Activated CD8-positive, alpha-beta memory T cell treated with anti-CD3 and anti-CD28 coated beads, Interleukin-2, amount 50 U/mL, for 48 hours (primary cell): ENCODE measurements around the gene LMBR1.

ENCODE experiments used
- DNase-seq: peaks from one replicate; pipeline ENCODE4 v3.0.0-alpha.2; 2020

The LMBR1 gene

DNA sequence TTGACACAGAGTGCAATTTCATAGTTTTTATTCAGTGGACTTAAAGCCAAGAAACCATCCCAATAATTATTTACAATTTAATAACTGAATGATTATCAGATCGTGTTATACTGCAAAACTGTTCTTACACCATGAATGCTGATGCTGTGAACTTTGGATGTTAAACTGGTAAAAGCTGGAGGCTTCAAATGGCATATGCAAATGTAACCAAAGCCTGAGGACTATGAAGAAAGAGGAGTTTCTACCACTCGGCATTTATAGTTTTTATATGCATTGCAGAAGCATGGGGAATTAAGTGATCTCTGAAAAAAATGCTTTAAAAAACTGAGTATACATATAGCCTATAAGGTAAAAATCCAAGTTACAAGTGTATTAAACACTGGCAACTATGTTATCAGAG is 210.1 kb downstream of the LMBR1 start:
- DNase-seq, result no peak

DNA sequence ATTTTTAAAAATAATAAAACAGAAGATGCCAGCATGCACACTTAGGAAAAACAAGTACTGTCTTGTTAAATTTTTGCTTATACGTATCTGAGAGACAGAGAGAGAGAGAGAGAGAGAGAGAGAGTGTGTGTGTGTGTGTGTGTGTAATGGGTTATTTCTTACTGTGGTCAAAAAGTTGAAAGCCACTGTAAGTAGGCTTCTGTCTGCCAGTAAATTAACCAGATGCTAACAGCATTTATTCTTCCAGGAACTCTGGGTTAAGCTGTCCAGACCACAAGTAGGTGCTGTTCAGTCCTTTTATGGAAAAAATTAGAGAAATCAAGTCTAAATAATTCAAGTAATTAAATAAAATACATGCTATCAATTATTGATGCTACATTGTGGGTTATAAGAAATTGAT is 212.7 kb downstream of the LMBR1 start:
- no peak for DNase-seq

DNA sequence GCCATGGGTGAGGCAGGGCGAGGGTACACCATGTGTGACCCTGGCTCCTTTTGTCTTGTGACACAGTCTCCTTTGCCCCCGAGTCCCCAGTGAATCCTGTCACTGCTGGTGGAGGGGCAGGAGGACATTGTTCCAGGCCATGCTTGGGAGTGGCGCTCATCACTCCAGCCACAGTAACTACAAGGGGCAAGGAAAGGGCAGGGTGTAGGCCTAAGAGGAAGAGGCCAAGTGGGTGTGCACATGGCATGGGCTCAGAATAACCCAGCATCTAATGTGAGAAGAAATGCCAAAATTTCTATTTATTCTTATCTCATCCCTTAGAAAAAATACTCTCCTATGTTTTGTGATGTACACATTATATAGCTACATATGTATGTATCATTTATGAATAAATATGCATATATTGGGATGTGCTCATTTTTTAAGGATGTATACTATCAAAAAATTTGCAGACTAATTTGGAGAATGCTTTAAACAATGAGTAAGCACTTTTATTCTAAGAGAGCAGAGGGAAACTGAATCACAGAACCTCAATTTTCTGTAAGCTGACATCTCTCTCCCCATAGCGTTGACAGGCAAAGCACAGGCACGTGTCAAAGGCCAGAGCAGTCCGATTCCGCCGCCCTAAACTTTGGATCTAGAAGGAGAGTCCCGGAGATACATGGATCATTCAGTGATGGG is 215.5 kb downstream of the LMBR1 start:
- no peak for DNase-seq

DNA sequence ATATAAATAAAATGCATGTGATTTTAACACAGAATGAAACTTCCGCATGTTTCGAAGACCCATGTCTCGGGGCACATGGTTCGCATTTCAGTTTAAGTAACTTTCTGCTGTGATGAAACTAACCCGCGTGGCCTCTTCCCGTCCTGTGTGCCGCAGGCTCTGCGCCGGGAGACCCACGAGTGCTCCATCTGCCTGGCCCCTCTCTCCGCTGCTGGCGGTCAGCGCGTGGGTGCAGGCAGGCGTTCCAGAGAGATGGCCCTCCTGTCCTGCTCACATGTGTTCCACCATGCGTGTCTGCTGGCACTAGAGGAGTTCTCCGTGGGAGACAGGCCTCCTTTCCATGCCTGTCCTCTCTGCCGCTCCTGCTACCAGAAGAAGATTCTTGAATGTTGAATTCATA is 216.7 kb downstream of the LMBR1 start:
- no peak for DNase-seq

DNA sequence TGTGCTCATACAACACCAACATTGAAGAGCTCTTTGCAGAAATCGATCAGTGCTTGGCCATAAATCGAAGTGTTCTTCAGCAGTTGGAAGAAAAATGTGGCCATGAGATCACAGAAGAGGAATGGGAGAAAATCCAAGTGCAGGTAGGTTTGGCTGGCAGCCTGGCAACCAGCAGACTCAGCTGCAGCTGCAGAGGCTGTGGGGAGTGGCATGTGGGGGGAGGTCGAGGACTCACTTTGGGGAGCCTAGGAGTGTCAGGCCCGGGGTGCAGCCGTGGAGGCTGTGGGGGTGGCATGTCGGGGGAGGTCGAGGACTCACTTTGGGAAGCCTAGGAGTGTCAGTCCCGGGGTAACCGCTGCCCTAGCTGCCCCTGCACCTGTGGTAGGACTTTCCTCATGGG is 217.3 kb downstream of the LMBR1 start:
- DNase-seq, result no peak

DNA sequence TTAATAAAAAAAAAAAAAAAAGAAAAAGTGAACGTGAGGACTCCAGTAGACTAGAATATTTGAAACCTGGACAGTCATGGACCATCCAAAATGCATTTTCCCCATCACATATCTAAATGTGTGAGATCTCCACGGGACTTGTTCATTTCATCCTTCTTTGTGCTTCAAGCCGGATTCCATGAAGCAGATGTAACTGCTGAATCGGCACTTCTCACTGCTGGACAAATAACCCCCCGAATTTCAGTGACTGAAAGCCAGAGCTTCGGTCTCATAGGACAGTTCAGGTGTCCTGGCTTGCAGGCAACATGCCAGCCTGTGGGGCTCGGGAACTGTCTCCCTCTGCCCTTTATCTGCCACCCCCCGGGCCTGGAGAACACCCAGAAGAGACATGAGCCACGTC is 219.1 kb downstream of the LMBR1 start:
- no peak for DNase-seq

DNA sequence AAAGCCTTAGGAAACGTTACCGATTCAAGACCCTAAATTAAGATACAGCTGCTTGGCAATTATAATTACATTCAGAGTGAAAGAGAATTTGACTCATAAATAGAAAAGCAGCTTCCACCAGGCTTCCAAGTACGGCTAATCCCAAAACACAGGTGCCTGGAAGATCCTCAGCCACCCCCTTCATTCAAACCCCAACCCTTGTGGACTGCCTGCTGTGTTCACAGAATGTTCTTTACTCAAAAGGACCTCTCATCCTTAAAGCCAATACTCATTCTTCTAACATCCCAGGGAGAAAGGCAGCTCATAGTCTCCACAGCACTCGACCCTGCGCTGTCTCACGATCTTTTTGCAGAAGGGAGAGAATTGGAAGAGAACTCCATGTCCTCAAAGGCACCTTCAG is 219.5 kb downstream of the LMBR1 start:
- DNase-seq, result no peak

DNA sequence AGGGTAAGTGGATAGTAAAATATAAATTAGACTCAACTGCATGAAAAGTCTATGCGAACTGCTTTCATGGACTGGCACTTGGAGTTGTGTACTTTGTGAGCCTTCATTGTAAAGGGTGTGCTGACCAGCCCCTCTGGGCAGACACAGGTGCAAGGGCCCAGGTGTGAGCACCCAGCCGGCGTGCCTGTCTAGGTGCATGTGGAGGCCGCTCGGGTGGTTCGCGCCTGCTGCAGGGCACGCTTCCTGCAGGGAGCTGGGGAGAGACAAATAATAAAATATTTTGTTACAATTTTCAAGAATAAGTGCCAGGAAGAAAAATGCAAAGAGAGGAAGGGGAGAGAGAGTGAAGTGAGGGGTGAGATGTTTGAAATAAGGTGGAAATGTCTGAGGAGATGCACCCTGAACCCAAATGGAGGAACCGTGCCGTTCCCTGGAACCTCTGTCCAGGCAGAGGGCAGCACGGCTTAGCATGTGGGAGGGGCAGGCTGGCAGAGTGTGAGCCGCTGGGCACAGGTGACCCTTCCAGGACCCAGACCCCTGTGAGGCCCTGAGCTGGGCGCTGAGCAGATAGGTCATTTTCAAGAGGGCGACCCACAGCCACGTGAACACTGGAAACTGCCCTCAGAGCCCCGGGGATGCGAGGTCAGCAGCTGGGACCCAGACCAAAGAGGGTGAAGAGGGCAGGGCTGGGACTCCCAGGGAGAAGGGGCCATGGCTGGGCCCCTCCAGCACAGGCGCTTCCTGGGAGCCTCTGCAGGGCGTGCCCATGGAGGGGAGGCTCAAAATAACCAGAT is 223.8 kb downstream of the LMBR1 start:
- no peak for DNase-seq

DNA sequence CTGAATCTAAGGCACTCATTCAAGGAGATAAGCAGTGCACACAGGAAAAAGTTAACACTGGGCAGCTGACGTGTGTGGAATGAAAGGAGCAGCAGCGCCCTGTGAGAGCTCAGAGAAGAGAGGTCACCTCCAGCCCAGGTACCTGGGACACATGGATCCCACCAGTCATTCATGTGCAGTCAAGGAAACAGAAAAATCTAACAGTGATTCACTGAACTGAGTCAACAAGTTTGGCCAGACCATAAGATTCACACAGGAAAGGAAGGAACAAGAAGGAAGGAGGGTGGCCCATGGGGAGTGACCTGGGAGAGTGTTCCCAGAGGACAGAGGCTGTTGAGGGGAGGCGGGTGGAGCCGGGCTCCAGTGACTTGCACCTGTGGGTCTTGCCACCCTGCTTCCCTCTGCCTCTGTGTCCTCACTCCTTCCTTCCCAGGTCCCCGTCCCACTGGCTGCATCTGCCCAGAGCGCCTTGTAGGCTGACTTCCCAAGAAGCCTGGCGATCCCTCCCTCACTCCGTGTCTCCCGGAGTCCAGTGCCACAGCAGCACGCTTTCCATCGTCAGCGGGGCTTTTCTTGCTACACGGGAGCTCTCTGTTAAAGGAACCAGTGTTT is 224.7 kb downstream of the LMBR1 start:
- no peak for DNase-seq

DNA sequence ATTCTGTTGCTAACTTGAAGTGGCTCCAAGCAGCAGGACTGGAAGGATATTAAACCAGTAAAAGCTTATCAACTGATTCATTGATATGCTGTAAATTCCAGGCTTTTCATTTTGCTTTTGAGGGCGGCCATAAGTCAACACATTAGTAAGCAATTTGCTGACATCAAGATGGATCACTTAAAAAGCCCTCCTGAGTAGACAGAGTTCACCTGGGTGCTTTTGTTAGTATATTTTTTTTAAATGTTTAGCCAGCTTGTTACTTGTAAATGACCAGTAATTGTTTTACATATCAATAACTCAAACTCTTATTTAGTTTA is 225.9 kb downstream of the LMBR1 start:
- no peak for DNase-seq

DNA sequence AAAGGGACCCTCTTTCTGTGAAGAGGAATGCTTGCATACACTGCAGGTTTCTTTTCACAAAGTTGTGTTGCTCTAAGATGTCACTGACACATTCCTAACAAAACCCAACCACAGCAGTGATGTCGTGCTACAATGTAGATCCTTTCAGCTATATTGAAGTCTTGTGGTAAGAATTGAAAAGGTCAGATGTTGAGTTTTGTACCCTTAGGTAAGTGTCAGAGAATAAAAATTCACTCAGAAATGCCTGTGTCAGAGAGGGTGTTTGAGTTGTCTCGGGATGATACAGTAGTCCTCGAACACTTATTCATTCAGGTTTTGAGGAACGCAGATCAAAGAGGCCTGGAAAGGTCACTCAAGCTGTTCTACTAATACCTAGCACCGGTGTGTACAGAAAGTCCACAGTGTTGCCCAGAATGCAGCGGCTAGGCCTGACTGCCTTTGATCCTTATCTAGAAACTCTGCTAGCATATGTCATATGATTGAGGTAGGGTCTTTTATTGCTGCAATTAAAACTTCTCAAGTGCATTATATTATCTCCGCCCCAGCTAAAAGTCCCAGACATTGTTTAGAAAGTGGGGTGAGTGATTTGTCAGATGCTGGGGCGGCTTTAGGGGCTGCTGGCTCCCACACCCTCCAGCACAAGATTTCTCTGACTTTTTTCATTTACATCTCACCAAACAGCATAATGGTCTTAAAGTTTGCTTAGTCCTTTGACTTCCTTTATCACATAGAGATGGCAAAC is 226.4 kb downstream of the LMBR1 start:
- DNase-seq, result no peak

DNA sequence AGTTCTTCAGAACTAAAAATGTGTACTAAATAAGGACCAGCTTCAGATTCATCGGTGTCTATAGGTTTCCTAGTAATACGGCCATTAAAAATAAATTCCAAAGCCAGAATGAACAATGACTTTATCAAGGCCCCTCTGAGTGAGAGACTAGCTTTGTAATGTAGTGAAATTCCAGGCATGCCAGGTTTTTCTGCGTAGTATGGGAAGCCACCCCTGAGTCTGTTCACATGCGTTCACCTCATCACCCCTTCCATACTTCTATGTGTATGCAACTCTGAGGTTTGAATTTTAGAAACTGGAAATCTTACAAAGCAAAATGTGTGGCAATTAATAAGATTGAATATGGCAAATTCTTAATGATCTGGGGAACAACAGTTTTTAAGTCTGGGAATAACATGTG is 227.9 kb downstream of the LMBR1 start:
- DNase-seq, result no peak

DNA sequence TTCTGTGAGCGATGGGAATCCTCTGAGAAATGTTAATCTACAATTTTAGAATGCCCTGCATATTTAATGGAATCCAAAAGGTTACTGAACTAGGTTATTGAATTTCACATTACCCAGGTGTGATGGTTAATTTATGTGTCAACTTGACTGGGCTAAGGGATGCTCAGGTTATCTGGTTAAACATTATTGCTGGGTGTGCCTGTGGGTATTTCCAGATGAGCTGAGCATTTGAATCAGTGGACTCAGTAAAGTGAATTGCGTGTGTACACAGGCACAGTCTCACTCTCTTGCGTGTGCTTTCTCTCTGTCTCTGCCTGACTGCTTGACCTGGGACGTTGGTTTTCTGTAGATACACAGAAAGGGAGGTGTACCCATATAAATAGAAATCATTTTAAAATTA is 230.7 kb downstream of the LMBR1 start:
- DNase-seq, result no peak

DNA sequence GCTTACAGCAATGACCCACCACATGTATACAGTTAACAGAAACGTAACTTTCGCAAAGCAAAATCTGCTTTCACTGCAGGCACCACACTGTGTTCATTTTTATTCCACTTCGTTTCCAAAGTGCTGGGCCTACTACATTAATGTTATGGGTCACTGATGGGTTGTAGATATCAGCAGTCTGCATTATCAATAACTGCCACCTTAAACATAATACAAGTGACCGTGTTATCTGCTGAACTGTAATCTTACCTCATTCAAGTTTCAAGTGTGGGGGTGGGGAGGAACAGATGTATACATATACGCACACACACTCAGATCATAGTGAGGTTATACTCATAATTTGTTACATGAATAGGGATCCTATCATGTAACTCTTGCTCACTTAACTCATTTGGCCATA is 231.3 kb downstream of the LMBR1 start:
- DNase-seq, result no peak

DNA sequence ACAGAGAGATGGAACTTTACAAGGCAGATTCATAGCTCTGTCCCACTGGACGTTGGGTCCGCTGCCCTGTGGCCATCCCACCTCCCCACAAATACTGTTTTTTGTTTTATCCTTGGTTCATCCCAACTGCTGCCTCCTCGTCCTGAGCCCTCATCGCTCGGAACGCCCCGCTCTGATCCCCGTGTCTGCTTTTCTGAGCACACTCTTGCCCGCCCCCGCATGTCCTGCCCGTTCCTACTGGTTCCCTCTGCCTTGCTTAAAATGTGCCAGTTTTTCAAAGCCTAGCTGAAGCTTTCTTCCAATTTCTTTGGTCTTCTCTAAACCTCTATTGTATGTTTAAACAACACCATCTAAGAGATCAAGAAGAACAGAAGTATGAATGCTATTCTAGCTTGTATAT is 233.0 kb downstream of the LMBR1 start:
- DNase-seq, result no peak

DNA sequence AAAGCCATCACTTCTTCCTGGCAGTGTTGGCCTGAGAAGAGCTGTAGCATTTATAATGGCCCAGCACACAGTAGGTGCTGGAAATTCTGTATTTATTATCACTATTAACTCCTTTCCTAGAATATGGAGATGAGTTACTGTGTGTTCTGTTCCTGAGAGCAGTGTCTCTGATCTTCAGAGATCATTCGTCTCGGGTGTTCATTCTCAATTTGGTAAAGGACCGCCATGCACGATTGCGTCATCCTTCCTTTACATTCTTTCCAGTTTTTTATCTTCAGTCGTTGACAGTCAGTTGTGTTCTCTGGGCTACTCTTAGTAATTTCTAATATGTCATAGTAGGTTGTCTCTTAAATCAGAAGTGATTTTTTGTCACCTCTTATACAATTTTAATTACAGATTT is 233.8 kb downstream of the LMBR1 start:
- DNase-seq, result no peak

DNA sequence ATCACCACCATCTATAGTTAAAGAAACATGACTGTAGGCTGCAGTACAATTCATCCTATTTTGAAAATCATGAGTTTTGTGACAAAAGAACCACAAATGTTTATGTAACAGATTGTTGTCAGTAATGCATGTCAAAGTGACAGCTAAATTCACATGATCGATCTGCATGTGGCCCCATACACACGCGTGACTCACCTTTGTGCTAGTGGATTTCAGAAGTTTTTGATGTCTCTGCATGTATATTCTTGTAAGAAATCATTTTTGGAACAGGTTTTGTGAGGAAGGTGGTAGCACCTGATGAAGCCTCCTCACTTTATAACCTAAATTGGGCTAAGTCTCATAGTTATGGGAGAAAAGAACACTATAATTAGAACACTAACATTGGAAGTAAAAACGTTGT is 235.3 kb downstream of the LMBR1 start:
- DNase-seq, result no peak

DNA sequence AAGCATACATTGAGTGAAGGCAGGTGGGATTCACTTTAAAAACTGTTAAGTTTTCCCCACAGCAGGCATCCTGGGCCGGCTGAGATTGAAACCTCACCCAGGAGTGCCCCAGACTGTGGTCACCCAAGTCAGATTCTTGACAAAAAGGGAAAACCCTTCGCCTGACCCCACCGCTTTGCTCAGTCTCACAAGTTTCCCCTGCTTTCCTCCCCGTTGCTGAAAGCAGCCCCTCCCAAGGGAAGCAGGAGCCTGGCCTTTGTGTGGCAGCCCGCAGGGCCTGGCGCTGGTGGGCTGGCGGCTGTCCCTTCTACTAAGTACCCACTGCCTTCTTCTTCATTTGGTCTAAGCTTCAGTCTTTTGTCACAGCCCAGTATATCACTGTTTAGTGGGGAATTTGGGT is 236.4 kb downstream of the LMBR1 start:
- no peak for DNase-seq

DNA sequence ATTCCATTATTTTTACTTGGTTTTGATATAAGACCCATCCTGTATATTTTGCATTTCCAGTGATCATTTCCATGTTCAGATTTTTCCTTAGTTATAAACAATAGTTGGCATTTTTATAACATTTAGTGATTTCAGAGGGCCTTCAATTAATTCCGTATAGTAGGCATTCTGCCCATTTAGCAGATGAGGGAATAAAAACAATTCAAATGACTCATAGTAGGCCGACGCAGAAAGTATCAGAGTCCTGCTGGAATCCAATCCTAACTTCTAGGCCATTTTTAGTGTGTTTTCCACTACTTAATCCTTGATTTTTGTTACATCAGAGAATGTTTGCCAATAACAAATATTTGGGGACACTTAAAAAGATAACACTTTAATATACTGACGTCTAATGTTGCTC is 237.0 kb downstream of the LMBR1 start:
- DNase-seq, result no peak

DNA sequence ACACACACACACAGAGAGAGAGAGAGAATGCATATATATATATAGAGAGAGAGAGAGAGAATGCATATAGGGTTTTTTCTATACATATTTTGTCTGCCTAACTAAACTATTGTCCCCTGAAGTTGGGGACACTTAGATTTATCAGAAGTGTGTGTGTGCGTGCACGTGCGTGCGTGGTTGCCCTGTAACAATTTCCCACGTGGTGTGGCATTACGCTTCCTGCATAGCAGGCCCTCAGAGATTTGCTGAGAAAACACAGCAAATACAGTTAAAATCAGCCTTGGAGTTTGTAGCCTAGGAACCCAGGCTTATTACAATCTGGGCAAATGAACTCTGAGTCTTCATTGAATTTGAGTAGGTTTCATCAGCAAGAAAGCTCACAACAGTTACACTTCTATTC is 237.7 kb downstream of the LMBR1 start:
- no peak for DNase-seq

DNA sequence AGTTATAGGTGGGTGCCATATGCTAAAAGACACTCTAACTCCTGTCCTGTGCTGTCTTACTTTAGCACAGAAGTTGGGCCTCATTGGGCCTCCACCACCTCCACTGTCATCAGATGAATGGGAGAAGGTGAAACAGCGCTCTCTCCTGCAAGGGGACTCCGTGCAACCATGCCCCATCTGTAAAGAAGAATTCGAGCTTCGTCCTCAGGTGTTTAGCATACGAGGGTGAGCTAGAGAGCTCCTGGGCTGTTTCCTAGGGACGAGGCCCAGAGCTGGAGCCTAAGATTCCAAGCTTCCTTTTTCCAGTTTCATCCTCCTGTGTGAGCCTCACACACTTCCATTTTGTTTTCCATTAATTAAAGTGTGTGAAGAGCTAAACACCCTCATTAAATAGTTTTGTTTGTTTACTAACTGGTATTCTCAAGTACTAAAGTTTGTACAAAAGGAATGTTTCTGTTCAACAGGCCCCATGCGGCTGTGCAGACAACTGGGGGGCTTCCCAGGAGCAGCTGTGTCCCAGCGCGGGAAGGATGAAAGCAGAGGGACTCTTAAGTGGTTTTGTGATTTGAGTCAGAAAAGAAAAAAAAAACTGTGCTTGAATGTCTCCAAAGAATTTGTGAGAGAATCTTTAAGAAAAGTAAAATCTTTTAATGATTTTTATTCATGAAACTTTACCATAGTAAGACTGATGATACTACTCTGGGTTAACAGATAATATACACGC is 238.3 kb downstream of the LMBR1 start:
- no peak for DNase-seq

DNA sequence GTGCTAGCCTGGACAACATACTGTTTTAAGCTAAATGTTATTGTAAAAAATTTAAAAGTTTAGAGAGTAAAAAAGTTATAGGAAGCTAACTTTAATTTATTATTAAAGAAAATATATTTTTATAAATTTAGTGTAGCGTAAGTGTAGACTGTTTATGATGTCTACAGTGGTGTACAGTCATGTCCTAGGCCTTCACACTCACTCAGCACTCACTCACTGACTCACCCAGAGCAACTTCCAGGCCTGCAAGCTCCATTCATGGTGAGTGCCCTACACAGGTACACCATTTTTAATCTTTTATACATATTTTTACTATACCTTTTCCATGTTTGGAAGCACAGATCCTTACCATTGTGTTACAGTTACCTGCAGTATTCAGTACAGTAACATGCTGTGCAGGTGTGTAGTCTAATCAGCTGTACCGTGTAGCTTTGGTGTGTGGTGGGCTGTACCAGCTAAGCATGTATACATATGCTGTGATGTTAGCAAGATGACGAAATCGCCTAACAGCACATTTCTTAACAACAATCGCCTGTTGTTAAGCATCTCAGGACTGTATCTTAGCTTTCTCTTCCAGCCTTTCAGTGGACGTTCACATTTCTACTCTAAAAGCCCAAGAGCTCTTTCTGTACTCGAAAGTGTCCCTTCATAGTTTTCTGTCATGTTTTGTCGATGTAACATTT is 240.0 kb downstream of the LMBR1 start:
- no peak for DNase-seq

DNA sequence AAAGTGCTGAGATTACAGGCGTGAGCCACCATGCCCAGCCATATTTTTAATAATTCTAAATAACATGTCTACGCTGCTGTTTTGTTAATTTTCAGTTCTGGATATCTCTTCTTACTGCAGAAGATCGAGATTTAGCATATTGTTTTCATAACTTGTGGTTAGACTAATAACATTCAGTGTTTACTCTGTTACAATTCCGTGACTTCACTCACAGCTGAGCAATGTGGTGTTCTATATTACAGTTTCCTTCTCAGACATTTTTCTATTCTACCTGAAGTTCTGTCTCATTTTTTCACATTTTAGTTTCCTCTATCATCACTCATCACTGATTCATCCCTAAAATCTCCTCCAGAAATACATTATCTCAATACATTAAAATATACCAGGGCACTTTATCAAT is 241.5 kb downstream of the LMBR1 start:
- no peak for DNase-seq
